Nephron progenitor cell (in vitro differentiated cells): ENCODE measurements around the gene HP1BP3.

ENCODE experiments used
- DNase-seq: peaks from one replicate; pipeline ENCODE4 v3.0.0; 2021
- H3K27ac Mint-ChIP-seq: 2 replicates; pipeline ENCODE4 v1.8.0; 2021; ENCODE audit warnings: mild to moderate bottlenecking, moderate library complexity, mixed read lengths
- H3K27me3 Mint-ChIP-seq: 2 replicates; pipeline ENCODE4 v1.8.0; 2021; ENCODE audit warnings: mild to moderate bottlenecking, low read depth, mixed read lengths; ENCODE audit not compliant: poor library complexity
- H3K36me3 Mint-ChIP-seq: 2 replicates; pipeline ENCODE4 v1.8.0; 2021; ENCODE audit warnings: low read depth, mixed read lengths
- H3K4me1 Mint-ChIP-seq: 2 replicates; pipeline ENCODE4 v1.8.0; 2021; ENCODE audit warnings: mixed read lengths
- H3K4me3 Mint-ChIP-seq: 2 replicates; pipeline ENCODE4 v1.8.0; 2021; ENCODE audit warnings: mild to moderate bottlenecking, moderate library complexity, mixed read lengths
- H3K9me3 Mint-ChIP-seq: 2 replicates; pipeline ENCODE4 v1.8.0; 2021; ENCODE audit warnings: mild to moderate bottlenecking, moderate library complexity, mixed read lengths
- CTCF ChIP-seq: fragments of 200-600 bp; sonication (generic); IDR thresholded peaks from 2 replicates; pipeline ENCODE4 v1.5.0; 2021; ENCODE audit warnings: antibody characterized with exemption

Gene HP1BP3

DNA sequence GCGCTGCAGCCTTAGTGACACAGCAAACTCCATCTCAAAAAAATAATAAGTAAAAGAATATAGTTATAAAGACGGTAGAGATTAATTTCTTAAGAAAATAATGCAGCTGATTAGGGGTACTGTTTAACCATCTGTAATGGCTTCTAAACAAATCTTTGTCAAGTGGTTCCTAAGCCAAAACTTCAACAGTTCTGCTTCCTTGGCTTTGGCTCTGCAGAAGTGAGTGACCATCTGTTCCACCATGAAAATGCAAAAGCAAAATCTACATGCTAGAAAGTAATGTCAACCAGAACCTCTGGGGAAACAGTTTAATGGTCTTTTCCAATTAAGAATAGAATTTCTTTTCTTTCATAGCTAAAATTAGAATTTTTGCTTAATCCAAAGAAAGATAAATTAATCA is 46.3 kb downstream of the HP1BP3 start:
- Mint-ChIP-seq H3K36me3 (peaks cover 60% of the 10 kb centered on the region), H3K4me3 (no peak overlapping the region), H3K9me3 (no peaks in the 10 kb centered on the region), H3K4me1 (no peaks in the 10 kb centered on the region), H3K27ac (no peak overlapping the region), H3K27me3 (no peaks in the 10 kb centered on the region)
- TF ChIP-seq CTCF, result no peak
- no peak for DNase-seq

DNA sequence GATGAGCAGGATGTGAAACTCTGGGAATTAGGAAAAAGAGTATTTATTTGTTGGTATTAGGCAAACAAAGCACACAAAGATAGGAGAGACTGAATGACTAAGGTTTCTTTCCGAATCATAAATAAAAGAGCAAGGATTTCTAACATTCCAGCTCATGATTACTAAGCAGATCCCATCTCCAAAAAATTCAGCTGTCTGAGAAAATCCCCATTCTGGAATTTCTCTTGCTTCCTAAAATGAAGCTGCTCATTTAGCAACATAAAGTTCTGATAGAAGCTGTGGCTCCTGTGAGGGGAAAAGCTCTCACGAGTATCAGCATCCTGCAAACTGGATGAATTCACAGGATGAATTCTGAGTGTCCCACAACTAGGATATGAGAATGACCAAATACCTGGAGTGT is 47.9 kb downstream of the HP1BP3 start:
- no peaks in the 10 kb centered on the region for H3K4me1 Mint-ChIP-seq
- H3K36me3 Mint-ChIP-seq, result peaks cover 45% of the 10 kb centered on the region
- no peak for DNase-seq
- H3K27ac Mint-ChIP-seq, result peak overlapping the region; percentile 40
- no peak for TF ChIP-seq CTCF
- peaks cover 4% of the 10 kb centered on the region for H3K27me3 Mint-ChIP-seq
- no peak overlapping the region for H3K4me3 Mint-ChIP-seq
- H3K9me3 Mint-ChIP-seq, result no peaks in the 10 kb centered on the region

DNA sequence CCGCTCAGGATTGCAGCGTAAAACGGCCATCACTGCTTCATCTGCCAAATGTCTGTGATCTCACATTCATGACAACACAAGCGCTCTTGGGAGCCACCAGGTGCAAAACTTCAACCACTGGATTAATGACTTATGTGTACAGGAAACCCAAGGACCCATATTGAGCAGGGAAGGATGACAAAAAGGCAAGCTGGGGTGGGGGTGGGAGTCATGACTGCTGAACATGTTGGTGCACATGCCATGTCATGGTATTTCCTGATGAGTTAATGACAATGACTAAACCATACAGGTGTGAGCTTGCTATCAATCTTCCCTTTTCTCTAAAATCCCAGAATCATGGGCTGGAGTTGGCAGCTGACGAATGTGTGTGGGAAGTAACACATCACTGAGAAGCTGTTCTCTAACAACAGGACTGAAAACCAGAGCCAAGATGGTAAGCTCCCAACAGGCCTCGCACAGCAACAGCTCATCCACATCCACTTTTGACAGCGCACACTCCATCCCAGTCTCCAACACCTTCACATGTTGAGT is 51.5 kb downstream of the HP1BP3 start:
- H3K9me3 Mint-ChIP-seq, result no peaks in the 10 kb centered on the region
- H3K4me3 Mint-ChIP-seq, result no peak overlapping the region
- DNase-seq, result no peak
- peaks cover 11% of the 10 kb centered on the region for H3K4me1 Mint-ChIP-seq
- TF ChIP-seq CTCF, result no peak
- H3K27ac Mint-ChIP-seq, result no peak overlapping the region
- peaks cover 35% of the 10 kb centered on the region for H3K27me3 Mint-ChIP-seq
- peaks cover 19% of the 10 kb centered on the region for H3K36me3 Mint-ChIP-seq

DNA sequence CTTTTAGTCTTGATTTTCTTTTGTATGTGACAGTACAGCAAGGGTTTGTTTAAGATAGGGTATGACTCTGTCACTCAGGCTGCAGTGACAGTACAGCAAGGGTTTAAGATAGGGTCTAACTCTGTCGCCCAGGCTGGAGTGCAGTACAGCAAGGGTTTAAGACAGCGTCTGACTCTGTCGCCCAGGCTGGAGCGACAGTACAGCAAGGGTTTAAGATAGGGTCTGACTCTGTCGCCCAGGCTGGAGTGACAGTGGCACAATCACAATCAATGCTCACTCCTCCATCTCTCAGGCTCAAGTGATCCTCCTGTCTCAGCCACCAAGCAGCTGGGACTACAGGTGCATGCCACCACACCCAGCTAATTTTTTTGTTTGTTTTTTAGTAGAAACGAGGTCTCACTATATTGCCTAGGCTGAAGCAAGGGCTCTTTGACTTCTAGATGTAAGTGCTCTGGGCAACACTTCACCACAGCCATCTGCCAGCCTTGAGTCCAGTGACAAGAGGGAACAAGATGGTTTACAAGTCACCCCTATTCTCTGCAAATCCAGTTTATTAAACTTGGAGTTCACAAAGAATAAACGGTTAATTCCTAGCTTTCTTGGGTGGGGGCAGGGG is 53.6 kb downstream of the HP1BP3 start:
- no peak for DNase-seq
- H3K9me3 Mint-ChIP-seq, result no peaks in the 10 kb centered on the region
- peaks cover 56% of the 10 kb centered on the region for H3K27me3 Mint-ChIP-seq
- H3K4me3 Mint-ChIP-seq, result peak overlapping the region; percentile 83
- peaks cover 21% of the 10 kb centered on the region for H3K4me1 Mint-ChIP-seq
- no peak overlapping the region for H3K27ac Mint-ChIP-seq
- H3K36me3 Mint-ChIP-seq, result peaks cover 14% of the 10 kb centered on the region
- no peak for TF ChIP-seq CTCF

- Mint-ChIP-seq H3K27me3 (peaks cover 62% of the 10 kb centered on the region), H3K36me3 (peaks cover 8% of the 10 kb centered on the region), H3K4me3 (peak within 1 kb of the TSS; percentile 83), H3K4me1 (peaks cover 27% of the 10 kb centered on the region), H3K9me3 (no peaks in the 10 kb centered on the region), H3K27ac (no peak within 1 kb of the TSS)
- DNase-seq, result peak; percentile 49
- TF ChIP-seq CTCF, result peak; percentile 24
Measured at GRCh38 chr1:20732588-20733359, 54.3 kb downstream of the HP1BP3 start, which contains the start of gene SH2D5. Gene SH2D5 (minus strand): TSS chr1:20732703. CDS start chr1:20728044, 4,659 bp downstream.
